Trophoblast cell (in vitro differentiated cells and primary cell): ENCODE data around the gene LANCL2.

Experiments
- DNase-seq, 2 donors: peaks; one replicate each; pipeline ENCODE4 v3.0.0-alpha.2; 2016
- H2AFZ ChIP-seq: 2 replicates; pipeline ENCODE4 v1.6.1; 2013; ENCODE audit warnings: low read length, moderate library complexity, mild to moderate bottlenecking; ENCODE audit not compliant: insufficient read depth, poor library complexity
- H2AK5ac ChIP-seq: 2 replicates; pipeline ENCODE4 v1.6.1; 2013; ENCODE audit warnings: mild to moderate bottlenecking, low read length
- H2BK120ac ChIP-seq: 2 replicates; pipeline ENCODE4 v1.6.1; 2013; ENCODE audit warnings: low read length, mild to moderate bottlenecking, moderate library complexity; ENCODE audit not compliant: insufficient read depth, poor library complexity
- H2BK12ac ChIP-seq: 2 replicates; pipeline ENCODE4 v1.6.1; 2013; ENCODE audit warnings: mild to moderate bottlenecking, low read length, moderate library complexity
- H2BK5ac ChIP-seq: 2 replicates; pipeline ENCODE4 v1.6.1; 2013; ENCODE audit warnings: low read length, low read depth, moderate library complexity, mild to moderate bottlenecking; ENCODE audit not compliant: poor library complexity
- H3K14ac ChIP-seq: 2 replicates; pipeline ENCODE4 v1.6.1; 2013; ENCODE audit warnings: mild to moderate bottlenecking, low read length
- H3K18ac ChIP-seq: 2 replicates; pipeline ENCODE4 v1.6.1; 2013; ENCODE audit warnings: mild to moderate bottlenecking, low read length
- H3K23ac ChIP-seq: 2 replicates; pipeline ENCODE4 v1.6.1; 2013; ENCODE audit warnings: low read length
- H3K27ac ChIP-seq: 2 replicates; pipeline ENCODE4 v1.5.1; 2013; ENCODE audit warnings: low read depth, mild to moderate bottlenecking, inconsistent platforms, low read length, moderate library complexity
- H3K27me3 ChIP-seq: 2 replicates; pipeline ENCODE4 v1.6.1; 2013; ENCODE audit warnings: inconsistent platforms, mild to moderate bottlenecking, low read length, moderate library complexity; ENCODE audit not compliant: insufficient read depth
- H3K36me3 ChIP-seq, 2 experiments: 1 replicate in 1 of 2; 2 replicates in 1 of 2; pipeline ENCODE4 v1.6.1; 2013; ENCODE audit warnings: low read length in 2 of 2, mild to moderate bottlenecking in 2 of 2, moderate library complexity in 1 of 2; ENCODE audit not compliant: insufficient read depth in 2 of 2, control insufficient read depth in 1 of 2
- H3K4ac ChIP-seq: 2 replicates; pipeline ENCODE4 v1.6.1; 2013; ENCODE audit warnings: low read depth, mild to moderate bottlenecking, low read length, moderate library complexity
- H3K4me1 ChIP-seq, 2 experiments: 1 replicate in 1 of 2; 2 replicates in 1 of 2; pipeline ENCODE4 v1.6.1; 2013; ENCODE audit warnings: low read length in 2 of 2, mild to moderate bottlenecking in 2 of 2, moderate library complexity in 1 of 2; ENCODE audit not compliant: insufficient read depth in 2 of 2, control insufficient read depth in 1 of 2
- H3K4me2 ChIP-seq: 2 replicates; pipeline ENCODE4 v1.6.1; 2013; ENCODE audit warnings: inconsistent platforms, mild to moderate bottlenecking, low read length, moderate library complexity
- H3K4me3 ChIP-seq: 2 replicates; pipeline ENCODE4 v1.5.1; 2013; ENCODE audit warnings: mild to moderate bottlenecking, low read depth, low read length, inconsistent platforms
- H3K79me1 ChIP-seq: one replicate; pipeline ENCODE4 v1.6.1; 2013; ENCODE audit warnings: low read length
- H3K79me2 ChIP-seq: 2 replicates; pipeline ENCODE4 v1.6.1; 2013; ENCODE audit warnings: low read length, mild to moderate bottlenecking; ENCODE audit not compliant: control insufficient read depth, insufficient read depth, poor library complexity
- H3K9ac ChIP-seq: 2 replicates; pipeline ENCODE4 v1.6.1; 2013; ENCODE audit warnings: mild to moderate bottlenecking, low read length
- H3K9me3 ChIP-seq: 2 replicates; pipeline ENCODE4 v1.6.1; 2013; ENCODE audit warnings: low read depth, mild to moderate bottlenecking, control low read depth, inconsistent platforms, low read length; ENCODE audit not compliant: insufficient read depth
- H4K12ac ChIP-seq: 2 replicates; pipeline ENCODE4 v1.6.1; 2013; ENCODE audit warnings: low read depth, mild to moderate bottlenecking, low read length, moderate library complexity
- H4K8ac ChIP-seq: 2 replicates; pipeline ENCODE4 v1.6.1; 2013; ENCODE audit warnings: low read depth, mild to moderate bottlenecking, low read length, moderate library complexity
- H4K91ac ChIP-seq: one replicate; pipeline ENCODE4 v1.6.1; 2013; ENCODE audit warnings: low read depth, mild to moderate bottlenecking, low read length, moderate library complexity
- WGBS: extraction: QIAGEN DNeasy Blood & Tissue Kit; methylation state at CpG from one replicate; pipeline ENCODE4 v1.1.7; 2013; ENCODE audit warnings: missing lambda C conversion rate; ENCODE audit not compliant: insufficient read length, insufficient coverage; ENCODE audit errors: extremely low coverage; 5-methylcytosine and 5-hydroxymethylcytosine counted together

Gene LANCL2

GRCh38 chr7:55342216-55342871 is 22.8 kb upstream of the LANCL2 start:
- Histone ChIP-seq H3K36me3 (no peaks in the 10 kb centered on the region), H4K8ac (no peak overlapping the region), H3K4me2 (no peak overlapping the region), H2BK5ac (no peak overlapping the region), H3K4ac (no peak overlapping the region), H3K9ac (no peak overlapping the region), H4K12ac (no peak overlapping the region), H3K14ac (no peak overlapping the region), H3K79me2 (no peaks in the 10 kb centered on the region), H2AFZ (no peak overlapping the region), H3K79me1 (no peaks in the 10 kb centered on the region), H3K27ac (no peak overlapping the region), H3K9me3 (peaks cover 11% of the 10 kb centered on the region), H3K4me1 (no peaks in the 10 kb centered on the region), H3K4me3 (no peak overlapping the region), H3K27me3 (no peaks in the 10 kb centered on the region), H2BK120ac (no peak overlapping the region), H3K23ac (no peak overlapping the region), H2BK12ac (no peak overlapping the region), H4K91ac (no peak overlapping the region), H3K18ac (no peak overlapping the region), H2AK5ac (no peak overlapping the region)
- no peak for DNase-seq
- no CpG with 5 or more reads among the region's 27 CpGs for WGBS

GRCh38 chr7:55343002-55343781 is 21.9 kb upstream of the LANCL2 start:
- Histone ChIP-seq H4K91ac (no peak overlapping the region), H3K18ac (no peak overlapping the region), H3K4me2 (no peak overlapping the region), H4K12ac (no peak overlapping the region), H3K9me3 (peaks cover 11% of the 10 kb centered on the region), H2BK120ac (no peak overlapping the region), H2BK12ac (no peak overlapping the region), H3K4ac (no peak overlapping the region), H3K27ac (no peak overlapping the region), H3K14ac (no peak overlapping the region), H2AFZ (no peak overlapping the region), H3K36me3 (no peaks in the 10 kb centered on the region), H2AK5ac (no peak overlapping the region), H3K4me1 (no peaks in the 10 kb centered on the region), H2BK5ac (no peak overlapping the region), H3K23ac (no peak overlapping the region), H4K8ac (no peak overlapping the region), H3K79me2 (no peaks in the 10 kb centered on the region), H3K27me3 (no peaks in the 10 kb centered on the region), H3K4me3 (no peak overlapping the region), H3K9ac (no peak overlapping the region), H3K79me1 (no peaks in the 10 kb centered on the region)
- no CpG with 5 or more reads among the region's 42 CpGs for WGBS
- no peak for DNase-seq

GRCh38 chr7:55343860-55344606 is 21.1 kb upstream of the LANCL2 start:
- no peak overlapping the region for H2BK5ac ChIP-seq
- no peaks in the 10 kb centered on the region for H3K79me2 ChIP-seq
- no peaks in the 10 kb centered on the region for H3K36me3 ChIP-seq
- H3K23ac ChIP-seq, result no peak overlapping the region
- H4K91ac ChIP-seq, result no peak overlapping the region
- H3K4me3 ChIP-seq, result no peak overlapping the region
- H2AK5ac ChIP-seq, result no peak overlapping the region
- H3K4me2 ChIP-seq, result no peak overlapping the region
- H4K12ac ChIP-seq, result no peak overlapping the region
- H2BK12ac ChIP-seq, result no peak overlapping the region
- H3K4ac ChIP-seq, result no peak overlapping the region
- no peak overlapping the region for H3K18ac ChIP-seq
- no peak overlapping the region for H2BK120ac ChIP-seq
- H4K8ac ChIP-seq, result no peak overlapping the region
- H2AFZ ChIP-seq, result no peak overlapping the region
- H3K14ac ChIP-seq, result no peak overlapping the region
- DNase-seq, result no peak
- peaks cover 11% of the 10 kb centered on the region for H3K9me3 ChIP-seq
- WGBS, result no CpG with 5 or more reads among the region's 47 CpGs
- H3K79me1 ChIP-seq, result no peaks in the 10 kb centered on the region
- H3K4me1 ChIP-seq, result no peaks in the 10 kb centered on the region
- H3K27ac ChIP-seq, result no peak overlapping the region
- H3K9ac ChIP-seq, result no peak overlapping the region
- no peaks in the 10 kb centered on the region for H3K27me3 ChIP-seq

GRCh38 chr7:55344840-55345239 is 20.3 kb upstream of the LANCL2 start:
- Histone ChIP-seq H3K14ac (no peak overlapping the region), H2BK5ac (no peak overlapping the region), H3K27ac (no peak overlapping the region), H2AK5ac (no peak overlapping the region), H4K91ac (no peak overlapping the region), H3K79me2 (no peaks in the 10 kb centered on the region), H2AFZ (no peak overlapping the region), H3K4ac (no peak overlapping the region), H3K4me3 (no peak overlapping the region), H2BK120ac (no peak overlapping the region), H3K23ac (no peak overlapping the region), H2BK12ac (no peak overlapping the region), H3K9ac (no peak overlapping the region), H3K4me2 (no peak overlapping the region), H3K18ac (no peak overlapping the region), H4K8ac (no peak overlapping the region), H3K9me3 (peaks cover 11% of the 10 kb centered on the region), H3K79me1 (no peaks in the 10 kb centered on the region), H3K4me1 (peaks cover 0 to 2% of the 10 kb centered on the region in 2 experiments), H4K12ac (no peak overlapping the region), H3K27me3 (no peaks in the 10 kb centered on the region), H3K36me3 (no peaks in the 10 kb centered on the region)
- no peak for DNase-seq
- no CpG with 5 or more reads among the region's 46 CpGs for WGBS
